HFFc6 (cell line): Measurements from ENCODE around the gene PROM1. TPM values are rescaled to one million over a fixed set of nuclear protein-coding genes. Genes with fewer than 3 reads are reported as not detected.

Experiments
- DNase-seq: peaks from one replicate; pipeline ENCODE4 v3.0.0-alpha.2; 2018
- H3K27ac Mint-ChIP-seq: 2 replicates; pipeline ENCODE4 v1.8.0; 2020; ENCODE audit warnings: mild to moderate bottlenecking, mixed read lengths
- H3K27me3 Mint-ChIP-seq: 2 replicates; pipeline ENCODE4 v1.8.0; 2021; ENCODE audit warnings: mild to moderate bottlenecking, moderate library complexity, mixed read lengths; ENCODE audit not compliant: insufficient read depth
- H3K36me3 Mint-ChIP-seq: 2 replicates; pipeline ENCODE4 v1.8.0; 2021; ENCODE audit warnings: low read depth, mixed read lengths
- H3K4me1 Mint-ChIP-seq: 2 replicates; pipeline ENCODE4 v1.8.0; 2020; ENCODE audit warnings: low read depth, mixed read lengths
- H3K4me3 Mint-ChIP-seq: 2 replicates; pipeline ENCODE4 v1.8.0; 2020; ENCODE audit warnings: mild to moderate bottlenecking, moderate library complexity, mixed read lengths
- H3K9me3 Mint-ChIP-seq: 2 replicates; pipeline ENCODE4 v1.8.0; 2020; ENCODE audit warnings: mild to moderate bottlenecking, mixed read lengths
- total RNA-seq, 6 experiments: library from RNA; stranded (reverse); fragmentation: NEBNext Ultra II Directional; extraction: Animal tissue kit (Norgen Biotek cat#: 25700); gene quantifications; 2 replicates in 1 of 6; 3 replicates in 5 of 6; pipeline ENCODE4 v1.2.3, GENCODE V29; 2021
- TF ChIP-seq, protein P1 (sequence below): fragments of 200-600 bp; sonication (generic); IDR thresholded peaks from 2 replicates; pipeline ENCODE4 v1.5.0; 2021; ENCODE audit warnings: antibody characterized with exemption, mild to moderate bottlenecking

The PROM1 gene
- total RNA-seq, 6 experiments from 2014 or later = 0.28 TPM; not detected in 5

DNA sequence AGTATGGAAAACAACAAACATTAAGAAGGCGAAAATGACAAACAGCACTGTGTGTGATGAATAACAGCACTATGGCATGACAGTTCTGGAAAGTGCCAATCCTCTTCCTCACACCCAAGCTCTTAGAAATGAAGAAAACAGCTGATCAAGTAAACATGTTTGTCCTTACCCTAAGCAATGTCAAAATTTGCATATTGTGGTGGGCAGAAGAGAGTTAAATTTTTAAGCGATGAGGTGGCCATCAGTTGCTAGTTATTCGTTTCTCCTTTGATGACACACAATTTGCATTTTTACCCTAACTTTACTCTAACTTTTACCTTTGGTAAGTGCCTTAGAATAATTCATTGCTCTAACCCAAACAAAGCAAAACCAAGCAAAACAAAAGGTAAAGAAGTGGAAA, 8.8 kb downstream of the PROM1 start:
- Mint-ChIP-seq H3K4me1 (no peaks in the 10 kb centered on the region), H3K4me3 (no peak overlapping the region), H3K36me3 (no peaks in the 10 kb centered on the region), H3K9me3 (no peaks in the 10 kb centered on the region), H3K27me3 (peaks cover 54% of the 10 kb centered on the region), H3K27ac (no peak overlapping the region)
- no peak for DNase-seq
- TF ChIP-seq, protein P1, sequence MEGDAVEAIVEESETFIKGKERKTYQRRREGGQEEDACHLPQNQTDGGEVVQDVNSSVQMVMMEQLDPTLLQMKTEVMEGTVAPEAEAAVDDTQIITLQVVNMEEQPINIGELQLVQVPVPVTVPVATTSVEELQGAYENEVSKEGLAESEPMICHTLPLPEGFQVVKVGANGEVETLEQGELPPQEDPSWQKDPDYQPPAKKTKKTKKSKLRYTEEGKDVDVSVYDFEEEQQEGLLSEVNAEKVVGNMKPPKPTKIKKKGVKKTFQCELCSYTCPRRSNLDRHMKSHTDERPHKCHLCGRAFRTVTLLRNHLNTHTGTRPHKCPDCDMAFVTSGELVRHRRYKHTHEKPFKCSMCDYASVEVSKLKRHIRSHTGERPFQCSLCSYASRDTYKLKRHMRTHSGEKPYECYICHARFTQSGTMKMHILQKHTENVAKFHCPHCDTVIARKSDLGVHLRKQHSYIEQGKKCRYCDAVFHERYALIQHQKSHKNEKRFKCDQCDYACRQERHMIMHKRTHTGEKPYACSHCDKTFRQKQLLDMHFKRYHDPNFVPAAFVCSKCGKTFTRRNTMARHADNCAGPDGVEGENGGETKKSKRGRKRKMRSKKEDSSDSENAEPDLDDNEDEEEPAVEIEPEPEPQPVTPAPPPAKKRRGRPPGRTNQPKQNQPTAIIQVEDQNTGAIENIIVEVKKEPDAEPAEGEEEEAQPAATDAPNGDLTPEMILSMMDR = no peak

DNA sequence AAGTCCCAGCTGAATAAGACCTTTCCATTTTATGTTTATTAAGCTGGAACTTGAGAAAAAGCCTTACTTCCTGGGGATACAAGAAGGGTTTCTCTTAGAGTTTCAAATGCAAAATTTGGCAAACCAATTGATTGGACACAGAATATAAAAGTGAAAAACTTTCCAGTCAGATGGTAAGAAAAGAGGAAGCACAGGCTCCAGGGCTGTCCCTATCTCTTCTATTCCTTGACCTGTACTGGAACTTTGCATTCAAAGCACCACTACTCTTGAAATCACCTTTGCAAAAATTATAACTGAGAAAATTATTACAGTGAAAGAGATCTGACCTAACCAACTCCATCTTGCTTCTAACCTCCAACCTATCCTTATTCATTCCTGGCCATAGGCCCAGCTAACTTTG, 11.7 kb downstream of the PROM1 start:
- peaks cover 42% of the 10 kb centered on the region for H3K27me3 Mint-ChIP-seq
- DNase-seq = no peak
- no peaks in the 10 kb centered on the region for H3K9me3 Mint-ChIP-seq
- no peaks in the 10 kb centered on the region for H3K4me1 Mint-ChIP-seq
- TF ChIP-seq, protein P1 = no peak
- no peaks in the 10 kb centered on the region for H3K36me3 Mint-ChIP-seq
- no peak overlapping the region for H3K4me3 Mint-ChIP-seq
- no peak overlapping the region for H3K27ac Mint-ChIP-seq

- H3K27ac Mint-ChIP-seq = no peak overlapping the region
- no peak for DNase-seq
- H3K27me3 Mint-ChIP-seq = peaks cover 36% of the 10 kb centered on the region
- no peak overlapping the region for H3K4me3 Mint-ChIP-seq
- TF ChIP-seq, protein P1 = no peak
- no peaks in the 10 kb centered on the region for H3K9me3 Mint-ChIP-seq
- H3K4me1 Mint-ChIP-seq = no peaks in the 10 kb centered on the region
- H3K36me3 Mint-ChIP-seq = no peaks in the 10 kb centered on the region
These were observed 13.6 kb downstream of the PROM1 start for GRCh38 chr4:16070203-16070602.

GRCh38 chr4:16067515-16067914, 16.3 kb downstream of the PROM1 start:
- DNase-seq = no peak
- H3K4me1 Mint-ChIP-seq = no peaks in the 10 kb centered on the region
- H3K9me3 Mint-ChIP-seq = no peaks in the 10 kb centered on the region
- no peaks in the 10 kb centered on the region for H3K36me3 Mint-ChIP-seq
- no peak overlapping the region for H3K27ac Mint-ChIP-seq
- no peak overlapping the region for H3K4me3 Mint-ChIP-seq
- H3K27me3 Mint-ChIP-seq = peaks cover 34% of the 10 kb centered on the region
- TF ChIP-seq, protein P1 = no peak

- DNase-seq = no peak
- Mint-ChIP-seq H3K36me3 (no peaks in the 10 kb centered on the region), H3K27ac (no peak overlapping the region), H3K9me3 (no peaks in the 10 kb centered on the region), H3K4me1 (no peaks in the 10 kb centered on the region), H3K4me3 (no peak overlapping the region), H3K27me3 (peaks cover 31% of the 10 kb centered on the region)
- TF ChIP-seq, protein P1 = no peak
These were observed 17.2 kb downstream of the PROM1 start for GRCh38 chr4:16066586-16067128.

DNA sequence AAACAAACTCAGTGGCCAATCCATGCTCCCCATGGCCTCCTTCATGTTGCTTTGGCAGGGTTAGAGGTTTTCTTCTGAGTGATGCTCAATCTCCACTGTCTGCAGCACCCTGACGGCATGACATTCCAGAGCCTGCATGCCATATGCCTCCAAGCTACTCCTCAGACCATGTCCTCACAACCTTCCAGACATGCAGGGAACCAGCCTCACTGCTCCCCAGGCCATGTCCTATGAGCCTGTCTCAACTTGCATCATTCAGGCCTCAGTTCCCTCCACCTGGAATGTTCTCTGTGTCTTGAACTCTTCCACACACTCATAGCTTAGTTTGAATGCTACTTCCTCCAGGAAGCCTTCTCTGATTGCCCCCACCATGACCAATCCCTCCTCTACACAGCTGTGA, 18.8 kb downstream of the PROM1 start:
- TF ChIP-seq, protein P1 = no peak
- H3K4me3 Mint-ChIP-seq = no peak overlapping the region
- H3K36me3 Mint-ChIP-seq = no peaks in the 10 kb centered on the region
- no peaks in the 10 kb centered on the region for H3K4me1 Mint-ChIP-seq
- DNase-seq = no peak
- H3K27ac Mint-ChIP-seq = no peak overlapping the region
- H3K27me3 Mint-ChIP-seq = peaks cover 26% of the 10 kb centered on the region
- no peaks in the 10 kb centered on the region for H3K9me3 Mint-ChIP-seq
